B cell (primary cell): ENCODE results near the gene CACNA1D. TPM values are rescaled to one million over a fixed set of nuclear protein-coding genes. Genes with fewer than 3 reads are reported as not detected.

Source experiments
- ATAC-seq: fragments of 200-7000 bp; cut with Tn5 transposase; one replicate; pipeline ENCODE4 v1.10.0; 2021; ENCODE audit warnings: low read depth, mild to moderate bottlenecking, moderate number of reproducible peaks, moderate library complexity
- CTCF ChIA-PET: fragments of 350-600 bp; sonication (Branson Sonifier 250); formaldehyde crosslinking; loops from one replicate; lab custom pipeline; 2021; ENCODE audit warnings: antibody characterized with exemption, inconsistent platforms; lab: Charles Lee
- POLR2A ChIA-PET: fragments of 350-600 bp; sonication (Branson Sonifier 250); formaldehyde crosslinking; loops from one replicate; lab custom pipeline; 2021; ENCODE audit warnings: antibody characterized with exemption; lab: Charles Lee
- DNase-seq: peaks from one replicate; pipeline ENCODE4 v3.0.0; 2013
- H2AFZ ChIP-seq: 2 replicates; pipeline ENCODE4 v1.6.1; 2012; ENCODE audit warnings: mild to moderate bottlenecking, low read depth, low read length; ENCODE audit not compliant: insufficient read depth, poor library complexity, severe bottlenecking
- H3K27ac ChIP-seq, 2 donors: 1 replicate in 1 of 2; 2 replicates in 1 of 2; pipeline ENCODE4 v1.5.1; 2012 to 2013; ENCODE audit warnings: low read length in 2 of 2, mild to moderate bottlenecking in 2 of 2, moderate library complexity in 1 of 2
- H3K27me3 ChIP-seq, 4 experiments: fragments of 200-600 bp in 1 of 4; sonication (generic) in 1 of 4; replicated peaks in 1 of 4; 1 replicate in 2 of 4; 2 replicates in 2 of 4; pipeline versions ENCODE4 v1.6.1 to v1.7.0; 2013 to 2016; ENCODE audit warnings: low read length in 3 of 4, mild to moderate bottlenecking in 2 of 4, mixed read lengths in 1 of 4, moderate library complexity in 1 of 4; ENCODE audit not compliant: insufficient read depth in 4 of 4, control insufficient read depth in 3 of 4; ENCODE audit errors: control extremely low read depth in 1 of 4
- H3K36me3 ChIP-seq, 2 experiments: replicated peaks in 1 of 2; 1 replicate in 1 of 2; 2 replicates in 1 of 2; pipeline versions ENCODE4 v1.6.1 to v1.7.1; 2013; ENCODE audit warnings: low read length in 1 of 2; ENCODE audit not compliant: insufficient read depth in 2 of 2, control insufficient read depth in 1 of 2; ENCODE audit errors: control extremely low read depth in 1 of 2, extremely low read depth in 1 of 2
- H3K4me1 ChIP-seq, 2 donors: fragments of 200-600 bp in 1 of 2; sonication (generic) in 1 of 2; 1 replicate in 1 of 2; 2 replicates in 1 of 2; pipeline versions ENCODE4 v1.5.1 to v1.6.1; 2013 to 2017; ENCODE audit warnings: low read length in 2 of 2; ENCODE audit not compliant: control insufficient read depth in 2 of 2, insufficient read depth in 2 of 2
- H3K4me2 ChIP-seq: replicated peaks from 2 replicates; pipeline ENCODE3; 2012; ENCODE audit warnings: mild to moderate bottlenecking, low read depth, low read length; ENCODE audit not compliant: poor library complexity, severe bottlenecking
- H3K4me3 ChIP-seq, 5 experiments: fragments of 200-600 bp in 1 of 5; sonication (generic) in 1 of 5; 1 replicate in 3 of 5; 2 replicates in 2 of 5; pipeline versions ENCODE4 v1.5.1 to v1.7.0; 2011 to 2016; ENCODE audit warnings: low read length in 4 of 5, mild to moderate bottlenecking in 4 of 5, low read depth in 2 of 5, control low read depth in 1 of 5, moderate library complexity in 1 of 5; ENCODE audit not compliant: insufficient read depth in 1 of 5; ENCODE audit errors: control extremely low read depth in 1 of 5, extremely low read depth in 1 of 5
- H3K79me2 ChIP-seq: fragments of 200-600 bp; sonication (generic); one replicate; pipeline ENCODE4 v1.6.0; 2016; ENCODE audit warnings: low read length; ENCODE audit not compliant: control insufficient read depth, insufficient read depth
- H3K9ac ChIP-seq: fragments of 200-600 bp; sonication (generic); 2 replicates; pipeline ENCODE4 v1.6.1; 2017; ENCODE audit warnings: mild to moderate bottlenecking, low read length, moderate library complexity
- H3K9me3 ChIP-seq, 3 donors: one replicate each; pipeline versions ENCODE4 v1.6.1 to v1.7.1; 2013; ENCODE audit warnings: low read length in 2 of 3; ENCODE audit not compliant: control insufficient read depth in 2 of 3, insufficient read depth in 1 of 3; ENCODE audit errors: control extremely low read depth in 1 of 3
- H4K20me1 ChIP-seq: 2 replicates; pipeline ENCODE4 v1.6.0; 2012; ENCODE audit warnings: mild to moderate bottlenecking, low read length; ENCODE audit not compliant: insufficient read depth, control insufficient read depth, poor library complexity, severe bottlenecking
- H3K27ac Mint-ChIP-seq: one replicate; pipeline ENCODE4 v1.8.0; 2021; ENCODE audit warnings: mixed read lengths
- H3K27me3 Mint-ChIP-seq: one replicate; pipeline ENCODE4 v1.8.0; 2021; ENCODE audit warnings: mixed read lengths
- H3K4me1 Mint-ChIP-seq: one replicate; pipeline ENCODE4 v1.8.0; 2021; ENCODE audit warnings: mixed read lengths
- H3K4me3 Mint-ChIP-seq: one replicate; pipeline ENCODE4 v1.8.0; 2021; ENCODE audit warnings: mixed read lengths
- H3K9me3 Mint-ChIP-seq: one replicate; pipeline ENCODE4 v1.8.0; 2022; ENCODE audit warnings: mixed read lengths; ENCODE audit not compliant: insufficient read depth
- CTCF ChIP-seq: fragments of 200-600 bp; IDR thresholded peaks from one replicate; pipeline ENCODE4 v1.8.0; 2022; ENCODE audit warnings: antibody characterized with exemption, mild to moderate bottlenecking
- EZH2 ChIP-seq: IDR thresholded peaks from 2 replicates; pipeline ENCODE4 v1.6.1; 2012; ENCODE audit warnings: borderline replicate concordance, low read depth, mild to moderate bottlenecking, moderate library complexity, low read length; ENCODE audit not compliant: insufficient read depth, poor library complexity, severe bottlenecking
- WGBS: methylation state at CpG from one replicate; pipeline ENCODE4 v1.1.5; 2013; ENCODE audit warnings: missing lambda C conversion rate; ENCODE audit not compliant: insufficient coverage; 5-methylcytosine and 5-hydroxymethylcytosine counted together
- intact Hi-C: fragments of 100-400 bp; cut with micrococcal nuclease; formaldehyde crosslinking; loops from one replicate; pipeline ENCODE4 v1.10.0; 2022
- polyA plus RNA-seq: library from polyadenylated mRNA; depleted of rRNA; stranded (reverse); fragments of >200 nt; gene quantifications from 2 replicates; pipeline ENCODE4 v1.2.3, GENCODE V29; 2012
- total RNA-seq, 2 donors: library from RNA; stranded (reverse); fragments of 120-200 nt in 1 of 2; gene quantifications; 1 replicate in 1 of 2; 2 replicates in 1 of 2; pipeline versions ENCODE4 v1.2.3 to v1.2.4, GENCODE V29; 2013 to 2022

CACNA1D gene
- total and polyA plus RNA-seq, 2 donors (not counting 1 experiment from before 2014, with no cell fraction given), result 0.06 to 0.07 TPM

DNA sequence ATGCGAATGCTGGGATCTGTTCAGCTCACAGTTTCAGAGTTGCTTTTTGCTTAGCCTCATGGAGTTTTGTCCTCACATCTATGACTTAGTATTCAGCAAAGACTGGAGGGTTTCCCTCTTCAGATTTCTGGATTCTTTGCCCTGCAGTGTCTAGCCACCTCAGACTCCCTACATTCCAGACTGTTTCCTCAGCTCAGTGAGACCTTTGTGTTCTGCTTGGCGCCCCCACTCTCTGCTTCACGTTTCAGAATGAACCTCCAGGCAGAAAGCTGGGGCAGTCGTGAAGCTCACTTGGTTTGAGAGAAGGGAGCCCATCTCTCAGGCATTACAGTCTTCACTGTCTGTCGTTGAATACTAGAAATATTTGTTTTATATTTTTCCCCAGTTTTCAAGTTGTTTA is 118.1 kb downstream of the CACNA1D start:
- H3K4me3 Mint-ChIP-seq, result no peak overlapping the region
- CTCF ChIA-PET, result no interaction called here
- Histone ChIP-seq H3K36me3 (no peaks in the 10 kb centered on the region), H3K4me2 (no peak overlapping the region), H4K20me1 (no peaks in the 10 kb centered on the region), H3K4me1 (peaks cover 10 to 23% of the 10 kb centered on the region in 2 donors), H3K9me3 (no peaks in the 10 kb centered on the region), H3K27ac (no peak overlapping the region), H3K27me3 (no peaks in the 10 kb centered on the region), H3K4me3 (no peak overlapping the region), H3K79me2 (no peaks in the 10 kb centered on the region), H2AFZ (no peak overlapping the region), H3K9ac (no peak overlapping the region)
- ATAC-seq (no peak), DNase-seq (no peak)
- 63% methylated on average over 3 of the region's 5 CpGs for WGBS
- no peaks in the 10 kb centered on the region for H3K9me3 Mint-ChIP-seq
- peaks cover 20% of the 10 kb centered on the region for H3K4me1 Mint-ChIP-seq
- no peak for TF ChIP-seq EZH2
- TF ChIP-seq CTCF, result no peak
- POLR2A ChIA-PET, result no interaction called here
- peaks cover 4% of the 10 kb centered on the region for H3K27me3 Mint-ChIP-seq
- H3K27ac Mint-ChIP-seq, result no peak overlapping the region
- intact Hi-C loops, result no loop called here

GRCh38 chr3:53613125-53613524 is 118.7 kb downstream of the CACNA1D start:
- Histone ChIP-seq H3K4me1 (peaks cover 10 to 23% of the 10 kb centered on the region in 2 donors), H2AFZ (no peak overlapping the region), H3K79me2 (no peaks in the 10 kb centered on the region), H3K9ac (no peak overlapping the region), H4K20me1 (no peaks in the 10 kb centered on the region), H3K9me3 (no peaks in the 10 kb centered on the region), H3K27me3 (no peaks in the 10 kb centered on the region), H3K36me3 (no peaks in the 10 kb centered on the region), H3K4me2 (peak overlapping the region; percentile 17), H3K4me3 (no peak overlapping the region), H3K27ac (no peak overlapping the region)
- H3K9me3 Mint-ChIP-seq, result no peaks in the 10 kb centered on the region
- ChIA-PET POLR2A (no interaction called here), CTCF (no interaction called here)
- peaks cover 6% of the 10 kb centered on the region for H3K27me3 Mint-ChIP-seq
- peak; percentile 26 for DNase-seq
- no peak overlapping the region for H3K27ac Mint-ChIP-seq
- TF ChIP-seq EZH2 (no peak), CTCF (no peak)
- WGBS, result no CpG with 5 or more reads among the region's 3 CpGs
- intact Hi-C loops, result no loop called here
- peak; percentile 17 for ATAC-seq
- H3K4me3 Mint-ChIP-seq, result peak overlapping the region; percentile 1
- peaks cover 20% of the 10 kb centered on the region for H3K4me1 Mint-ChIP-seq
